ENCODE measurements around the gene FBXO40.
"Not testable (repeated sequence)": the region's sequence is repeated elsewhere in the genome, so short reads cannot be mapped to it uniquely, and the experiment has no call there.

Gene FBXO40

GRCh38 chr3:121592856-121593702, at the start of gene FBXO40:
FBXO40 (plus strand) TSS chr3:121593379; CDS start chr3:121620576, 27,197 bp downstream.
- no peak for DNase-seq

- no peak for DNase-seq
Measured at GRCh38 chr3:121545049-121545573, 48.1 kb upstream of the FBXO40 start.

GRCh38 chr3:121545574-121546455, 47.4 kb upstream of the FBXO40 start, which contains the start of gene POLQ:
POLQ (minus strand) TSS chr3:121545988; CDS start chr3:121545877, 111 bp downstream.
- peak; percentile 92 for DNase-seq

- DNase-seq = no peak
Measured at GRCh38 chr3:121552379-121552778, 40.8 kb upstream of the FBXO40 start.

- no peak for DNase-seq
Measured at GRCh38 chr3:121552797-121553196, 40.4 kb upstream of the FBXO40 start.

GRCh38 chr3:121557426-121557934, 35.7 kb upstream of the FBXO40 start:
- DNase-seq = no peak

GRCh38 chr3:121562148-121562547, 31.0 kb upstream of the FBXO40 start:
- DNase-seq = no peak

GRCh38 chr3:121566773-121567172, 26.4 kb upstream of the FBXO40 start:
- no peak for DNase-seq

- no peak for DNase-seq
Measured at GRCh38 chr3:121567649-121568048, 25.5 kb upstream of the FBXO40 start, which contains the start of gene ARGFX. ARGFX (plus strand) TSS chr3:121567949; CDS start chr3:121570714, 2,765 bp downstream.

GRCh38 chr3:121574449-121574848, 18.7 kb upstream of the FBXO40 start:
- no peak for DNase-seq

- DNase-seq = no peak
Measured at GRCh38 chr3:121581691-121582090, 11.5 kb upstream of the FBXO40 start.

GRCh38 chr3:121584418-121584817, 8.8 kb upstream of the FBXO40 start:
- DNase-seq = no peak

- DNase-seq = not testable (repeated sequence)
Measured at GRCh38 chr3:121593806-121594205, 627 bp downstream of the FBXO40 start.

- no peak for DNase-seq
Measured at GRCh38 chr3:121594850-121595249, 1.7 kb downstream of the FBXO40 start.

- DNase-seq = no peak
Measured at GRCh38 chr3:121595765-121596406, 2.7 kb downstream of the FBXO40 start.

GRCh38 chr3:121598564-121598963, 5.4 kb downstream of the FBXO40 start:
- DNase-seq = no peak

GRCh38 chr3:121599900-121600299, 6.7 kb downstream of the FBXO40 start:
- not testable (repeated sequence) for DNase-seq

GRCh38 chr3:121601212-121601812, 8.1 kb downstream of the FBXO40 start:
- no peak for DNase-seq

- DNase-seq = no peak
Measured at GRCh38 chr3:121604759-121605158, 11.6 kb downstream of the FBXO40 start.

GRCh38 chr3:121606106-121606505, 12.9 kb downstream of the FBXO40 start:
- no peak for DNase-seq

GRCh38 chr3:121619691-121620090, 26.5 kb downstream of the FBXO40 start:
- DNase-seq = no peak

- no peak for DNase-seq
Measured at GRCh38 chr3:121621491-121621890, 28.3 kb downstream of the FBXO40 start.

Data from KG1 (cell line).